Activated CD8-positive, alpha-beta T cell treated with anti-CD3 and anti-CD28 coated beads, Interleukin-2, amount 10 ng/mL, durations not matched to agents 7 days and 5 days (primary cell): ENCODE measurements around the gene SLC9A5. TPM values are rescaled to one million over a fixed set of nuclear protein-coding genes. Genes with fewer than 3 reads are reported as not detected.

Source experiments
- ATAC-seq: fragments of 150-1000 bp; cut with Tn5 transposase; one replicate; pipeline ENCODE4 v1.10.0; 2021; ENCODE audit warnings: moderate library complexity
- CTCF ChIA-PET: fragments of 350-600 bp; sonication (Branson Sonifier 250); formaldehyde crosslinking; loops from one replicate; lab custom pipeline; 2021; ENCODE audit warnings: antibody characterized with exemption; lab: Charles Lee
- POLR2A ChIA-PET: fragments of 350-600 bp; sonication (Branson Sonifier 250); formaldehyde crosslinking; loops from one replicate; lab custom pipeline; 2021; ENCODE audit warnings: antibody characterized with exemption; lab: Charles Lee
- DNase-seq: peaks from one replicate; pipeline ENCODE4 v3.0.0-alpha.2; 2020
- H3K27ac Mint-ChIP-seq: one replicate; pipeline ENCODE4 v1.8.0; 2021; ENCODE audit warnings: mild to moderate bottlenecking, mixed read lengths
- H3K27me3 Mint-ChIP-seq: one replicate; pipeline ENCODE4 v1.8.0; 2021; ENCODE audit warnings: low read depth, mixed read lengths
- H3K36me3 Mint-ChIP-seq: one replicate; pipeline ENCODE4 v1.8.0; 2021; ENCODE audit warnings: low read depth, mixed read lengths
- H3K4me1 Mint-ChIP-seq: one replicate; pipeline ENCODE4 v1.8.0; 2021; ENCODE audit warnings: low read depth, mixed read lengths
- H3K4me3 Mint-ChIP-seq: one replicate; pipeline ENCODE4 v1.8.0; 2021; ENCODE audit warnings: mild to moderate bottlenecking, mixed read lengths
- H3K9me3 Mint-ChIP-seq: one replicate; pipeline ENCODE4 v1.8.0; 2022; ENCODE audit warnings: mixed read lengths; ENCODE audit not compliant: insufficient read depth
- total RNA-seq, 2 experiments: library from RNA; stranded (reverse); gene quantifications; one replicate each; pipeline ENCODE4 v1.2.3, GENCODE V29; 2021

SLC9A5 gene
- total RNA-seq, 2 experiments from 2014 or later: 3.1 to 4.1 TPM

- Mint-ChIP-seq H3K27ac (peak overlapping the region; percentile 92), H3K27me3 (peaks cover under 1% of the 10 kb centered on the region), H3K4me1 (peaks cover 61% of the 10 kb centered on the region), H3K4me3 (peak overlapping the region; percentile 88), H3K9me3 (no peaks in the 10 kb centered on the region), H3K36me3 (peaks cover 17% of the 10 kb centered on the region)
- DNase-seq (peak; percentile 88), ATAC-seq (peak; percentile 65)
- ChIA-PET CTCF (interaction anchor here (0.6 to 7.3 kb wide), 17 partner anchors 8 to 297 kb away, joined by 3 to 64 read pairs (median 4); partner anchors contain the start of genes ATP6V0D1, LRRC36, TMEM208 and TRADD), POLR2A (interaction anchor here (0.6 to 5.9 kb wide), 7 partner anchors 11 to 416 kb away, joined by 3 to 70 read pairs (median 4); partner anchors contain the start of genes ACD, ATP6V0D1 and TMEM208)
These were observed 4.2 kb upstream of the SLC9A5 start for GRCh38 chr16:67244387-67245185.

- peaks cover 17% of the 10 kb centered on the region for H3K36me3 Mint-ChIP-seq
- peaks cover 67% of the 10 kb centered on the region for H3K4me1 Mint-ChIP-seq
- peaks cover 7% of the 10 kb centered on the region for H3K27me3 Mint-ChIP-seq
- H3K27ac Mint-ChIP-seq: peak overlapping the region; percentile 92
- POLR2A ChIA-PET: interaction anchor here (1.2 to 5.9 kb wide), 4 partner anchors 12 to 415 kb away, joined by 3 to 70 read pairs (median 4); partner anchors contain the start of genes ACD, ATP6V0D1 and TMEM208
- no peaks in the 10 kb centered on the region for H3K9me3 Mint-ChIP-seq
- DNase-seq (no peak), ATAC-seq (no peak)
- peak overlapping the region; percentile 88 for H3K4me3 Mint-ChIP-seq
- CTCF ChIA-PET: interaction anchor here (0.7 to 7.3 kb wide), 9 partner anchors 9 to 283 kb away, joined by 3 to 64 read pairs (median 5); partner anchors contain the start of gene TMEM208
These were observed 3.6 kb upstream of the SLC9A5 start for GRCh38 chr16:67245186-67245585.

GRCh38 chr16:67245674-67246080 is 3.1 kb upstream of the SLC9A5 start:
- Mint-ChIP-seq H3K4me3 (peak overlapping the region; percentile 88), H3K4me1 (peaks cover 68% of the 10 kb centered on the region), H3K27ac (peak overlapping the region; percentile 92), H3K9me3 (no peaks in the 10 kb centered on the region), H3K27me3 (peaks cover 9% of the 10 kb centered on the region), H3K36me3 (peaks cover 17% of the 10 kb centered on the region)
- POLR2A ChIA-PET: interaction anchor here (0.8 to 5.9 kb wide), 5 partner anchors 8 to 45 kb away, joined by 3 to 70 read pairs (median 3); partner anchors contain the start of gene TMEM208
- no peak for ATAC-seq
- DNase-seq: no peak
- CTCF ChIA-PET: interaction anchor here (1.2 to 7.3 kb wide), 6 partner anchors 19 to 276 kb away, joined by 3 to 64 read pairs (median 7); partner anchors contain the start of gene TMEM208

GRCh38 chr16:67246081-67246755 is 2.6 kb upstream of the SLC9A5 start:
- peaks cover 9% of the 10 kb centered on the region for H3K27me3 Mint-ChIP-seq
- peaks cover 67% of the 10 kb centered on the region for H3K4me1 Mint-ChIP-seq
- ChIA-PET POLR2A (interaction anchor here (0.6 to 5.9 kb wide), 6 partner anchors 9 to 45 kb away, joined by 3 to 70 read pairs (median 3); partner anchors contain the start of gene TMEM208), CTCF (interaction anchor here (1.0 to 7.3 kb wide), 10 partner anchors 15 to 275 kb away, joined by 3 to 64 read pairs (median 7); partner anchors contain the start of gene TMEM208)
- peak overlapping the region; percentile 90 for H3K27ac Mint-ChIP-seq
- no peaks in the 10 kb centered on the region for H3K9me3 Mint-ChIP-seq
- DNase-seq: peak; percentile 77
- H3K4me3 Mint-ChIP-seq: peak overlapping the region; percentile 88
- H3K36me3 Mint-ChIP-seq: peaks cover 16% of the 10 kb centered on the region
- ATAC-seq: peak; percentile 10

GRCh38 chr16:67246756-67247191 is 2.0 kb upstream of the SLC9A5 start:
- Mint-ChIP-seq H3K9me3 (no peaks in the 10 kb centered on the region), H3K27ac (peak overlapping the region; percentile 90), H3K27me3 (peaks cover 9% of the 10 kb centered on the region), H3K36me3 (peaks cover 12% of the 10 kb centered on the region), H3K4me3 (peak overlapping the region; percentile 88), H3K4me1 (peaks cover 62% of the 10 kb centered on the region)
- ATAC-seq (peak; percentile 8), DNase-seq (no peak)
- POLR2A ChIA-PET: interaction anchor here (0.6 to 5.9 kb wide), 5 partner anchors 9 to 37 kb away, joined by 3 to 70 read pairs (median 3); partner anchors contain the start of gene TMEM208
- CTCF ChIA-PET: interaction anchor here (0.8 to 7.3 kb wide), 12 partner anchors 8 to 235 kb away, joined by 3 to 64 read pairs (median 7); partner anchors contain the start of genes ATP6V0D1 and TMEM208

GRCh38 chr16:67247192-67248072 is 1.3 kb upstream of the SLC9A5 start, which contains the start of gene FHOD1:
Gene FHOD1 (minus strand): TSS chr16:67247481. CDS start chr16:67247410, 71 bp downstream.
- POLR2A ChIA-PET: interaction anchor here (0.5 to 5.9 kb wide), 8 partner anchors 14 to 225 kb away, joined by 3 to 70 read pairs (median 3); partner anchors contain the start of genes MATCAP1 and TMEM208

GRCh38 chr16:67248073-67248400 is 742 bp upstream of the SLC9A5 start:
- H3K27me3 Mint-ChIP-seq: peaks cover 9% of the 10 kb centered on the region
- H3K4me3 Mint-ChIP-seq: peak overlapping the region; percentile 88
- H3K36me3 Mint-ChIP-seq: peaks cover 9% of the 10 kb centered on the region
- ChIA-PET CTCF (interaction anchor here (0.9 to 7.3 kb wide), 14 partner anchors 9 to 273 kb away, joined by 3 to 64 read pairs (median 5); partner anchors contain the start of genes ATP6V0D1, EXOC3L1, FBXL8 and PLEKHG4), POLR2A (interaction anchor here (0.5 to 5.9 kb wide), 7 partner anchors 14 to 224 kb away, joined by 3 to 70 read pairs (median 3); partner anchors contain the start of genes MATCAP1 and TMEM208)
- DNase-seq (no peak), ATAC-seq (no peak)
- peaks cover 54% of the 10 kb centered on the region for H3K4me1 Mint-ChIP-seq
- no peaks in the 10 kb centered on the region for H3K9me3 Mint-ChIP-seq
- peak overlapping the region; percentile 90 for H3K27ac Mint-ChIP-seq

More at GRCh38 chr16:67247192-67248072, 1.3 kb upstream of the SLC9A5 start, which contains the start of gene FHOD1:
- ATAC-seq: peak; percentile 76
- H3K9me3 Mint-ChIP-seq: no peaks in the 10 kb centered on the region
- H3K4me1 Mint-ChIP-seq: peaks cover 57% of the 10 kb centered on the region
- peak within 1 kb of the TSS; percentile 88 for H3K4me3 Mint-ChIP-seq
- peak; percentile 99 for DNase-seq
- peaks cover 12% of the 10 kb centered on the region for H3K36me3 Mint-ChIP-seq
- CTCF ChIA-PET: interaction anchor here (0.8 to 7.3 kb wide), 17 partner anchors 9 to 274 kb away, joined by 3 to 64 read pairs (median 5); partner anchors contain the start of genes ATP6V0D1, EXOC3L1, FBXL8 and PLEKHG4
- peak within 1 kb of the TSS; percentile 90 for H3K27ac Mint-ChIP-seq
- H3K27me3 Mint-ChIP-seq: peaks cover 9% of the 10 kb centered on the region

- Mint-ChIP-seq H3K4me1 (peaks cover 41% of the 10 kb centered on the region), H3K9me3 (no peaks in the 10 kb centered on the region), H3K27me3 (peaks cover 9% of the 10 kb centered on the region), H3K27ac (peak overlapping the region; percentile 66), H3K4me3 (peak overlapping the region; percentile 71), H3K36me3 (peaks cover 5% of the 10 kb centered on the region)
- POLR2A ChIA-PET: interaction anchor here (0.9 to 5.9 kb wide), 3 partner anchors 22 to 30 kb away, joined by 3 to 70 read pairs (median 5); partner anchors contain the start of genes PLEKHG4 and TMEM208
- CTCF ChIA-PET: interaction anchor here (0.7 to 7.3 kb wide), 6 partner anchors 9 to 272 kb away, joined by 3 to 64 read pairs (median 5); partner anchors contain the start of gene TMEM208
- ATAC-seq: no peak
- DNase-seq: no peak
These were observed 632 bp downstream of the SLC9A5 start for GRCh38 chr16:67249178-67250044.

- H3K9me3 Mint-ChIP-seq: no peaks in the 10 kb centered on the region
- ATAC-seq: no peak
- H3K27ac Mint-ChIP-seq: peak overlapping the region; percentile 19
- H3K4me3 Mint-ChIP-seq: peak overlapping the region; percentile 71
- DNase-seq: no peak
- ChIA-PET POLR2A (interaction anchor here (0.9 kb wide), 2 partner anchors 23 to 29 kb away, joined by 3 to 5 read pairs; partner anchors contain the start of genes PLEKHG4 and TMEM208), CTCF (interaction anchor here (1.9 kb wide), 1 partner anchor 11 kb away, joined by 7 read pairs; no protein-coding TSS in a partner anchor)
- peaks cover 9% of the 10 kb centered on the region for H3K27me3 Mint-ChIP-seq
- H3K36me3 Mint-ChIP-seq: peaks cover 3% of the 10 kb centered on the region
- peaks cover 35% of the 10 kb centered on the region for H3K4me1 Mint-ChIP-seq
These were observed 1.2 kb downstream of the SLC9A5 start for GRCh38 chr16:67250045-67250327.
